ENCODE results near the gene NFYC.
A peak's percentile ranks its signal among the peaks of the same experiment; 100 is the strongest.

The NFYC gene

GRCh38 chr1:40691538-40692428 is at the start of gene NFYC:
Gene NFYC (plus strand): TSS chr1:40691704. CDS start chr1:40738844, 47,140 bp downstream.
- peak; percentile 100 for DNase-seq

GRCh38 chr1:40645118-40645680 is 46.3 kb upstream of the NFYC start:
- no peak for DNase-seq

- DNase-seq = no peak
Observed at GRCh38 chr1:40646315-40646714, 45.2 kb upstream of the NFYC start.

GRCh38 chr1:40648200-40648599 is 43.3 kb upstream of the NFYC start:
- DNase-seq = no peak

- no peak for DNase-seq
Observed at GRCh38 chr1:40648928-40649591, 42.4 kb upstream of the NFYC start.

GRCh38 chr1:40649592-40649930 is 41.9 kb upstream of the NFYC start:
- DNase-seq = no peak

GRCh38 chr1:40650075-40650474 is 41.4 kb upstream of the NFYC start:
- DNase-seq = no peak

GRCh38 chr1:40651138-40651857 is 40.2 kb upstream of the NFYC start:
- peak; percentile 79 for DNase-seq

- no peak for DNase-seq
Observed at GRCh38 chr1:40652468-40652867, 39.0 kb upstream of the NFYC start.

- no peak for DNase-seq
Observed at GRCh38 chr1:40652979-40653378, 38.5 kb upstream of the NFYC start.

- DNase-seq = no peak
Observed at GRCh38 chr1:40653851-40654537, 37.5 kb upstream of the NFYC start.

GRCh38 chr1:40657046-40657445 is 34.5 kb upstream of the NFYC start:
- DNase-seq = no peak

- no peak for DNase-seq
Observed at GRCh38 chr1:40658751-40659648, 32.5 kb upstream of the NFYC start.

GRCh38 chr1:40659649-40659947 is 31.9 kb upstream of the NFYC start:
- DNase-seq = no peak

- DNase-seq = no peak
Observed at GRCh38 chr1:40661678-40662077, 29.8 kb upstream of the NFYC start.

- DNase-seq = no peak
Observed at GRCh38 chr1:40662151-40662550, 29.4 kb upstream of the NFYC start.

- DNase-seq = no peak
Observed at GRCh38 chr1:40662864-40663263, 28.6 kb upstream of the NFYC start.

GRCh38 chr1:40663324-40664166 is 28.0 kb upstream of the NFYC start:
- peak; percentile 76 for DNase-seq

- peak; percentile 63 for DNase-seq
Observed at GRCh38 chr1:40664167-40664537, 27.4 kb upstream of the NFYC start.

- no peak for DNase-seq
Observed at GRCh38 chr1:40664791-40665190, 26.7 kb upstream of the NFYC start.
